Astrocyte of the hippocampus (primary cell): Measurements from ENCODE around the gene PPP2R5A.
"Not testable (repeated sequence)": the region's sequence is repeated elsewhere in the genome, so short reads cannot be mapped to it uniquely, and the experiment has no call there.

Source experiments
- DNase-seq: peaks from one replicate; pipeline ENCODE4 v3.0.0; 2011; ENCODE audit warnings: low read depth, low spot score

PPP2R5A gene

DNA sequence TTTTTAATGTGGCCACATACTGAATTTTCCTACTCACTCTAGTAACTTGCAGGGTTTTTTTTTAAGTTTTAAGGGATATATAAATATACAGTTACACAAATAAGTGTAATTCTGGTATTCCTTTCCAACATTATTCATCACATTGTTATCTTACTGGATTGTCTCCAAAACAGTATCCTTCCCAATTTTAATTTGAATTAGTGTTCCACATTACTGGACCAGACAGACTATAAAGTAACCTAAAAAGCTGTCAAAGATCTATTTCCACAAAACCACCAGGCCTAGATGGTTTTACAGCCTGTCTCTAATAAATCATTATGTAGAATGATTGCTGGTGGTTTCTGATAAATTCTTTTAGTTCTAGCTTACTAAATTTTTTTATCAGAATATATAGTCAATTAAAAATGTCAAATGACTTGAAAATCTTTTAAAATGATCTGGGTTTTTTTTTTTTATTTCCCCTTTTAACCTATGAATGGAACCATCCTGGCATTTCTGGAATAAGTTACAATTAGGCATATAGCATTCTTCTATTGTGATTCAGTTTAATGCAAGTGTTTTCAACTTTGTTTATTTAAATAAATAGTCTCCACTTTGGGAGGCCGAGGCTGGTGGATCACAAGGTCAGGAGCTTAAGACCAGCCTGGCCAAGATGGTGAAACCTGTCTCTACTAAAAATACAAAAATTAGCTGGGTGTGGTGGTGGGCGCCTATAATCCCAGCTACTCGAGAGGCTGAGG is 70.2 kb downstream of the PPP2R5A start:
- peak; percentile 13 for DNase-seq

- DNase-seq, result no peak
Measured at GRCh38 chr1:212359794-212360479, 74.7 kb downstream of the PPP2R5A start.

DNA sequence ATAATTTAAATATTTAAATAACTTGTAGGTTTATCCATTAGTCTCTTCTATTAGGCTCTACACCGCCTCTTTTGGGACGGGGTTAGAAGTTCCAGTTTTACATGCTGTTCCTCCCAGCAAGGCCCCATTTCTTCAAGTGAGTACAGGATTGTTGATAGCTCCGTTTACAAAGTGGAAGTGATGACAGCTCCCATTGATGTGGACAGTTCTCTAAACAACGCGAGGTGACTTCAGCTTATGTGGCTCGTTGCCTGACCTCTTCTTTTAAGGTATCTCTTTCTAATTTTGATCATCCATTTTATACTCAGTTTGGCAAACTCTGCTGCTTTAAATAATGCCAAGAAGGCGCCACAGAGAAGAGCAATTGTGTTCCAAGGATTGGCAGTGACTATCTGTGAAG is 79.8 kb downstream of the PPP2R5A start:
- no peak for DNase-seq

- DNase-seq, result peak; percentile 43
Measured at GRCh38 chr1:212366901-212367300, 81.7 kb downstream of the PPP2R5A start.

DNA sequence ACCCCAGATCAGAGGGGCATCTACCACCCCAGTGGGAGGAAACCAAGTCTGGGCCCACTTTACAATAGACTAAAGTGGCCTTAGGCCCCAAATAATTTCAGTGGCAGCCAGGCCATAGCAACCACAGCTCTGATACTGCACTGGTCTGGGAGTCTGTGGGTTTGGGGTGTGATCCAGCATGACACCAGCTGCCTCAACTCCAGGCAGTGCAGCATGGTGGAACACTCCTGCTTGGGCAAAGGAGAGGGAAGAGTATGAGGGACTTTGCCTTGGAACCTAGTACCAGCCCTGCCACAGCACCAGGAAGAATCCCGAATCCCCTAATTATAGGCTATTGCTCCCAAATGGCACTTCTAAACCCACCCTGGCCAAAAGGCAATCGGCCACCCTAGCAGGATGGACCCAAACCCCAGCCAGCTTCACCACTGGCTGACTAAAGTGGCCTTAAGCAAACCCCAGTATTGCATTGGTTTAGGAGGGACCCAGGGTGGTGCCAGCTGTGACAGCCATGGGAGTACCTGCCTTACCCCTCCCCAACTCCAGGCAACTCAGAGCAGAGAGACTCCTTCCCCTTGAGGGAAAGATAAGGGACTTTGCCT is 82.4 kb downstream of the PPP2R5A start:
- DNase-seq, result no peak

DNA sequence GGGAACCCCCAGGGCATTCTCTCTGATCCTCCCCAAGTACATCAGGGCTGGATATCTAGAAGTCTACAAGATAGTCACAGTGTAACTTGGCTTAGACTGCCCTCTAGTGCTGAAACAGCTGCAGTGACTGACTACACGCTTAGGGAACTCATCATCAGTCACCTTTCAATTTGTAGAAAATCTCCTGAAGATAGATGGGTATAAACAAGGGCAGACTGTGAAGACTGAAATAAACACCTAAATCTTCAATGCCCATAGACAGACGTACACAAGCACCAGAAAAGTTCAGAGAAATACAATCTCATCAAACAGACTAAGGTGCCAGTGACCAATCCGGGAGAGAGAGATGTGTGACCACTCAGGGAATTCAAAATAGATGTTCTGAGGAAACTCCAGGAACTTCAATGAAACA is 82.9 kb downstream of the PPP2R5A start:
- DNase-seq, result peak; percentile 75

GRCh38 chr1:212375986-212376385 is 90.8 kb downstream of the PPP2R5A start:
- DNase-seq, result no peak

DNA sequence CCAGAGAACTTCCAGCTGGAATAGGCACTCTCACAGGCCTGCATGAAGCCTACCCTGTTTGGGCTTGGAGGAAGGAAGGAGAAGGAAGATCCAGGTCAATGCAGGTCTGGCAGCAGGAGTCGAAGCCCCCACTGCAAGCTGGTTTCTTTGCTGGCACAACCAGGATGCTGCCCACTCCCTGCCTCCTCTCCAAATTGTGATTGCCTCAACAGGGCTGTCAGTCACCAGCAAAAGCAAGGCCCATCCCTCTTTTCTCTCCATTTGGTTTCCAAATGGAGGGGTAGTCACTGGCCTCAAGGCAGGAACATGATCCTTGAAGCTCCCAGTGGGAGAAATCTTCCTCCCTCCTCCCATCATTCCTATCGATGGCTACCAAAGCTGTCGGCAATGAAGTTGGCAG is 92.4 kb downstream of the PPP2R5A start:
- no peak for DNase-seq

GRCh38 chr1:212379366-212379765 is 94.2 kb downstream of the PPP2R5A start:
- DNase-seq, result no peak

DNA sequence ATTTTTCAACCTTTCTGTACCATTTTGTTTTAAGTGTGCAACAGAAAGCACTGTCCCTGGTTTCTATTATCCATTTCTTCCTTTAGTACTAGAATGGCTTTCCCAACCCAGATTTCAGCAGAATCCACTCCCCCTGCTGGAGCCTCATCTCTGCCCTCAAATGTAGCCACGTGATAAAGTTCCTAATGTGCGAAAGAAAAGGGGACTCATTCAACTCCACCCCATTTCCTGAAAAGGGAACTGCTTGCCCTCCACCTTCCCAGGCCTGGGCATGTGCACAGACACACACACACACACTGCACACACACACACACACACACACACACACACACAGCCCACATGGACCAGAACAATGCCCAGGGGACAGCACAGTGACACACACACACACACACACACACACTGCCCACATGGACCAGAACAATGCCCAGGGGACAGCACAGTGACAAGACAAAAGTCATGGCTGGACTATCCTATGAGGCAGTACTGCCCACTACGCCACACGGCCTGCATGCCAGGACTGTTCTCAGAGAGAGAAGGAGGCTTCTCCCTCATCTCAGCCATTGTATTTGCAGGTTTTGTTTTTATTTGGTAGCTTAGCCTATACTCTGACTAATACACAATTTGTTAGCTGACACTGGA is 96.3 kb downstream of the PPP2R5A start:
- DNase-seq, result no peak

DNA sequence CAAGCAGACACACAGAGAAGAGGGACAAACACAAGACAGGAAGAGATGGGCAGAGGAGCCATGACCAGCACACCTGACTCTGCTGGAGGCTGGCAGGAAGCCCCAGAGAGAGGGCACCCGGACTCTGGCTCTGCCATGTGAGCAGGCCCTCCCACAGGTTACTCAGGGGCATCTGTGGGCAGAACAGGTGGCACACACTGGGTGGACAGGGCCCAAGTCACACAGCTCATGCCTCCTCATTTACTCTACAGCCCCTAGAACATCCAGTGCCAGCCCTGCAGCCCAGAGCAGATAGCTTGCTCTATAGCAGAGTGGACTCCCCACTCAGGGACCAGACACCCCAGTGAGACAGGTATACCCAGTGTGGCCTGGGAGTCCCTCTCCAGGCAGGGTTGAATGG is 100.8 kb downstream of the PPP2R5A start:
- no peak for DNase-seq

DNA sequence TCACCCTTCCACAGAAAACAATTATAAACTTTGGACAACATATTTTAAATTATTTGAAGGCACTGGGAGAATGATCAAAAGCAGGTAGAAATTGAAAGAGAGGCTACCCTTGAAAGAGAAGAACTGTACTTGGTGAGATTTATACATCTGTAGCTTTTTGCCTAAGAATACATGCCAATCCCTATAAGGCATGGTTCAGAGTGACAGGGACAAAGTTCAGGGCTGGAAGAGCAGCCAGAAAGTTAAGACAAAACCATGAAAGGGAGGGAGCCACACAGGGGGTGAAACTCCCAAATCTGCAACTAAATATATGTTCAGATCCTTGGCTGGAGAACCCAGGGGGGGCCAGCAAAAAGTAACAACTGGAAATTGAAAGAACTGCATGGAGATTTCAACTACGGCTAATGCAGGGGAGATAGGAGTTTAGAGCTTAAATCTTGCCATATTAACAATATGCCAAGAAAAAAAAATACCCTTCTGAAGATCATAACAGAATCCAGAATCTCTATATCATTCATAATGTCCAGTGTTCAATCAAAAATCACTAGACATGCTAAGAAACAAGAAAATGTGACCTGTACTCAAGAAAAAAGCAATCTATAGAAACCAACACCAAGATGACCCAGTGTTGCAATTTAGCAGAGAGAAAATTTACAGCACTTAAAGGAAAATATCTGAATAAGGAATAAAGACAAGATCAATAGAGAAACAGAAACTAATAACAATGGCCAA is 103.9 kb downstream of the PPP2R5A start:
- no peak for DNase-seq

DNA sequence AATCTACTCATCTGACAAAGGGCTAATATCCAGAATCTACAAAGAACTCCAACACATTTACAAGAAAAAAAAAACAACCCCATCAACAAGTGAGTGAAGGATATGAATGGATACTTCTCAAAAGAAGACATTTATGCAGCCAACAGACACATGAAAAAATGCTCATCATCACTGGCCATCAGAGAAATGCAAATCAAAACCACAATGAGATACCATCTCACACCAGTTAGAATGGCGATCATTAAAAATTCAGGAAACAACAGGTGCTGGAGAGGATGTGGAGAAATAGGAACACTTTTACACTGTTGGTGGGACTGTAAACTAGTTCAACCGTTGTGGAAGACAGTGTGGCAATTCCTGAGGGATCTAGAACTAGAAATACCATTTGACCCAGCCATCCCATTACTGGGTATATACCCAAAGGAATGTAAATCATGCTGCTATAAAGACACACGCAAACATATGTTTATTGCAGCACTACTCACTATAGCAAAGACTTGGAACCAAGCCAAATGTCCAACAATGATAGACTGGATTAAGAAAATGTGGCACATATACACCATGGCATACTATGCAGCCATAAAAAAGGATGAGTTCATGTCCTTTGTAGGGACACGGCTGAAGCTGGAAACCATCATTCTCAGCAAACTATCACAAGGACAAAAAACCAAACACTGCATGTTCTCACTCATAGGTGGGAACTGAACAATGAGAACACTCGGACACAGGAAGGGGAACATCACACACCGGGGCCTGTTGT is 110.6 kb downstream of the PPP2R5A start:
- not testable (repeated sequence) for DNase-seq

GRCh38 chr1:212396638-212397037 is 111.4 kb downstream of the PPP2R5A start:
- DNase-seq, result no peak

DNA sequence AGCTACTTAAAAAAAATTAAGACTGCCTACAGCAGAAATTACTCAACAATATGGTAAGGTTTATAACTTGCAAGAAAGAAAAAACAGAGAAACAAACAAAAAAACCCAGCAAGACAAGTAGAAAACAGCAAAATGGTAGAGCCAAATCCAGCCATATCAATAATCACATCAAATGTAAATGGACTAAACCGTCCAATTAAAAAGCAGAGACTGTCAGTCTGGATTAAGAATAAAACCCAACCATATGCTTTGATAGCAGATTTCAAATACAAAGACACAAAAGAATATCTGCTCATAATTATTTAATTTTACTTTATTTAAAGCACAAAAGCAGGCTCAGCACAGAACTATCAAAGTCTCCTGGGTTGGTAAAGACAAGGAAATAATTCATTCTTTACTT is 112.0 kb downstream of the PPP2R5A start:
- no peak for DNase-seq

GRCh38 chr1:212401042-212401441 is 115.8 kb downstream of the PPP2R5A start:
- no peak for DNase-seq

DNA sequence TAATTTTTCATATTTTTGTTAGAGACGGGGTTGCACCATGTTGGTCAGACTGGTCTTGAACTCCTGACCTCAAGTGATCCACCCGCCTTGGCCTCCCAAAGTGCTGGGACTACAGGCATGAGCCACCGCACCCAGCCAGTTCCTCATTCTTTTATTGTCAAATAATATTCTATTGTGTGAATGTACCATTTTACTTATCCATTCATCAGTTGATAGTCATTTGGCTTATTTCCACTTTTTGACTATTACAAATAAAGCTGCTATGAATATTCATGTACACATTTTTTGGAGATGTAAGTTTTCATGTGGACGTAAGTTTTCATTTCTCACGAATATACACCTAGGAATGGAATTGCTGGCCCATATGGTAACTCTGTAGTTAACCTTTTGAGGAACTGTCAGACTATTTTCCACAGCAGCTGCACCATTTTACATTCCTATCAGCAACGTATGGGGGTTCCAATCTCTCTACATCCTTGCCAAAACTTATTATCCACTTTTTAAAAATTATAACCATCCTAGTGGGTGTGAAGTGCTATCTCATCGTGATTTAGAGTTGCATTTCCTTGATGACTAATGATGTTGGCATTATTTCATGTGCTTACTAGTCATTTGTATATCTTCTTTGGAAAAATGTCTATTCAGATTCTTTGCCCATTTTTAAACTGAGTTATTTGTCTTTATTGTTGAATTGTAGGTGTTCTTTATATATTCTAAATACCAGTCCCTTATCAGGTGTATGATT is 116.8 kb downstream of the PPP2R5A start:
- DNase-seq, result no peak

DNA sequence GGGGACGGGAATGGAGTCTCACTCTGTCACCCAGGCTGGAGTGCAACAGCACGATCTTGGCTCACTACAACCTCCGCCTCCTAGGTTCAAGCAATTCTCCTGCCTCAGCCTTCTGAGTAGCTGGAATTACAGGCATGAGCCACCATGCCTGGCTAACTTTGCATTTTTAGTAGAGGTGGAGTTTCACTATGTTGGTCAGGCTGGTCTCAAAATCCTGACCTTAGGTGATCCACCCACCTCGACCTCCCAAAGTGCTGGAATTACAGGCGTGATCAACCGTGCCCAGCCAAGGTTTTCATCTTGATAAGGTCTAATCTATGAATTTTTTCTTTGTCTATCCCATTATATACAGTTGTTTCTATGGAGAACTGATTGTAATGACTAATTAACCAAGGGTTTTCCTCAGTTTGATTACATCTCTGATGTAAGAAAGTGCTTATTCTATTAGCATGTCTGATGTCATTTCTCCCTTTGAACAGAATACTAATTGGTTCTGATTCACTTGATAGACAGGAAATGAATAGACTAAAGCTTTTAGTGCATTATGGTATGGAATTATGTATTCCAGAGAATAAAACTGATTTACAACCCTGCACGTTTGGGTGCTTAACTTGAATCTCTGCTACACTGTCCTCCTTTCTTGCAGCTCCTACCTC is 117.6 kb downstream of the PPP2R5A start:
- DNase-seq, result no peak

- DNase-seq, result no peak
Measured at GRCh38 chr1:212410231-212410820, 125.1 kb downstream of the PPP2R5A start.
